GM19023 (cell line): ENCODE data around the gene SLC6A16.
"Not testable (repeated sequence)": the region's sequence is repeated elsewhere in the genome, so short reads cannot be mapped to it uniquely, and the experiment has no call there.

Experiments used
- ATAC-seq: cut with Tn5 transposase; IDR thresholded peaks from one replicate; pipeline ENCODE4 v1.9.1; 2021; ENCODE audit warnings: mild to moderate bottlenecking, moderate library complexity; ENCODE audit not compliant: unreplicated experiment

SLC6A16 gene

GRCh38 chr19:49347191-49347590 is 22.2 kb upstream of the SLC6A16 start:
- no peak for ATAC-seq

- ATAC-seq: no peak
Measured at GRCh38 chr19:49344505-49345423, 19.8 kb upstream of the SLC6A16 start.

DNA sequence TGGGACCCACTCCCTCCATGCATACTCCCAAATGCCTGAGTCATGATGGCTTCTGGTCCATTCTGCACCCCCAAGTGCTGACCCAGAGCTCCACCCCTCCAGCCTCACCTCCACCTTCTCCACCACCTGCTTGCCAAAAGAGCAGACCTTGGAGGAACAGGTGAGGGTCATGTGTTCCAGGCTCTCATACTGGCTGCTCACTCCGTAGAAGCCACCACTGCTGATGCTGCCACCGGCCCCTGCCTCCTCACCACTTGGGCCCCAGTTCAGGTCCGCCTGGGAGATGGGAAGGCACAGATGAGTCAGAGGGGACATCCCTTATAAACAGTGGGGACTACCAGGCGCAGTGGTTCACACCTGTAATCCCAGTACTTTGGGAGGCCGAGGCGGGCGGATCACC is 18.1 kb upstream of the SLC6A16 start:
- no peak for ATAC-seq

- ATAC-seq: no peak
Measured at GRCh38 chr19:49342291-49342721, 17.3 kb upstream of the SLC6A16 start.

DNA sequence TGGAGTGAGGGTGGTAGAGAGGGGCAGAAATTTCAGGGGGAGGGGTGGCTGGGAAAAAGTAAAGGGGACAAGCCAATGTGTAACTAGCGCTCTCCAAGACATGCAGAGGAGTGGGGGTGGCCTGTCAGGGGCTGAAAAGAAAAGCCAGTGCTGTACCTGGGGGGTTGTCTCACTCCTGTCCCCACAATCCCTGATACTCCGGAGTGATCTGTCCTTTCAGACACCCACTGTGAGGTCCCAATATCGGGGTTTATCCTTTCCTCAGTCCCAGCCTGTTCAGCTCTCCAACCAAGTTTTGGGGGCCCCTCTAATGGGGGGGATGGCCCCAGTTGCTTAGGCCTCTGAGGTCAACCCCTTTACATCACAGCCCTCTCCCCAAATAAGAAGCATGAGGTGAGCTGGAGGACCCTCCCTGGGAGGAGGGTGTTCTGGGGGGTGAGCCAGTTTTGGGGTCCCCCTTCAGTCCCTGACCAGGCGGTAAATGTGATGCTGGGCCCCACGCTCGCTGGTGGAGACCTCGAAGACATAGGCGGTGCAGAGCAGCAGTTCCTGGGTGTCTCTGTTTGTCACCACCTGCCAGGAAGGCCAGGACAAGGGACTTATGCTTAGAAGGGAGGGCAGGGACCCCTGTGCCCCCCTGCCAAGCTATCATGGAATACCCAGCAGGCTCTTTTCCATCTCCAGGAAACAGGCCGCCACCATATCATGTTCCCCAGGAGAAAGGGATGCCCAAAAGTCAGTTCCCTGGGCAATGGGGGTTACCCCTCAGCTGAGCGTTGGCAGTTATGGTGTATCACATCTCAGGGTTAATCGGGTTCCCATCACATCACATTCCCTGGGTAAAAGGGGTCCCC is 16.1 kb upstream of the SLC6A16 start:
- ATAC-seq: no peak

- peak; percentile 48 for ATAC-seq
Measured at GRCh38 chr19:49340069-49340864, 15.3 kb upstream of the SLC6A16 start.

- no peak for ATAC-seq
Measured at GRCh38 chr19:49339301-49340068, 14.5 kb upstream of the SLC6A16 start.

DNA sequence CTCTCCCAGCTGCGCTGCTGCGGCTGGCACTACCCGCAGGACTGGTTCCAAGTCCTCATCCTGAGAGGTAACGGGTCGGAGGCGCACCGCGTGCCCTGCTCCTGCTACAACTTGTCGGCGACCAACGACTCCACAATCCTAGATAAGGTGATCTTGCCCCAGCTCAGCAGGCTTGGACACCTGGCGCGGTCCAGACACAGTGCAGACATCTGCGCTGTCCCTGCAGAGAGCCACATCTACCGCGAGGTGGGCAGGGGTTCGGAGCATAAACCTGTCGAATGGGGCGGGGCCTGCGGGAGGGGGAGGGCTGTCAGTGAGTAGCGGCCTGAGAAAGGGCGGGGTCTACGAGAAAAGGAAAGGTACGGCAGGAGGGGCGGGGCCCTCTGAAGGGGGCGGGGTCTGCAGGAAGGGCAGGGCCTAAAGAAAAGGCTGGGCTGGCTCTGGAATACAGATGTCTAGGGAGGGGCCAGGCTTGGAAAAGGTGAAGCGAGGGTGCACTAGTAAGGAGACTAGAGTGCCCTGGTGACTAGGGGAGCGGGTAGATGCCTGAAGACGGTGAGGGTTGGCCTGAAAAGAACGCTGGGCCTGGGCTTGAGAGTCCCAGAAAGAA is 13.8 kb upstream of the SLC6A16 start:
- ATAC-seq: no peak

DNA sequence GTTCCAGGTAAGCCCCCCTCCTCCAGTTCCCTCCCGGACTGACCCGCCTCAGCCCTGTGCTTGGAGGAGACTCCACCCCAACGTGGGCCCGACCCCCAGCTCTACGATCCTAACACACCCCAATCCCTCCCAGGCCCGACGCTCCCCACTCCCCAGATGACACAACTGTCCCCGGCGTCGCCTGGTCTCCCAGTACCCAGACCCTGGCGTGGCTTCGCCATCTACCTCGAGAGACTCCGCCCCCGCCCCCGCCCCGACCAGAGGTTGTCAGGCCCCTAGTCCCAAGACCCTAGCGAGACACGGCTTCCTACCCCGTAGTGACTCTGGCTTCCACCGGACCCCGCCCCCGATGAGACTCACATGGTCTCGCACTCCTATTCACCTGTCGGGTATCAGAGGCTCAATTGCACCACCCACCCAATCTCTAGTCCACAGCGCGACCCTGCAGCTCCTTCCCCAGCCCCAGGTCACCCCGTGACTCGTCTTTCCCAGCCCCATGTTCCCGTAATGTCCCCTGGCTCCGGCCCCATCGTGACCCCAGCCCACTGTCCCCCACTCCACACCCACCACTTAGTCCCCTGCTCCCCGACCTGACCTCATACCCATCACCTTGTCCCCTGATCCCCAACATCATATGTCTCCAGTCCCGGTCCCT is 13.2 kb upstream of the SLC6A16 start:
- no peak for ATAC-seq

GRCh38 chr19:49337267-49338022 is 12.5 kb upstream of the SLC6A16 start:
- no peak for ATAC-seq

- ATAC-seq: no peak
Measured at GRCh38 chr19:49336482-49337266, 11.7 kb upstream of the SLC6A16 start.

- ATAC-seq: no peak
Measured at GRCh38 chr19:49335784-49336481, 10.9 kb upstream of the SLC6A16 start.

GRCh38 chr19:49335071-49335783 is 10.2 kb upstream of the SLC6A16 start, which contains the start of gene CD37:
Gene CD37 (plus strand): TSS chr19:49335406. CDS start chr19:49335541, 135 bp downstream.
- ATAC-seq: no peak

- ATAC-seq: peak; percentile 53
Measured at GRCh38 chr19:49333811-49334288, 8.9 kb upstream of the SLC6A16 start.

- ATAC-seq: no peak
Measured at GRCh38 chr19:49333418-49333805, 8.4 kb upstream of the SLC6A16 start.

- not testable (repeated sequence) for ATAC-seq
Measured at GRCh38 chr19:49332691-49333417, 7.9 kb upstream of the SLC6A16 start.
